AG04450 (cell line): ENCODE measurements around the gene SYMPK. TPM values are rescaled to one million over a fixed set of nuclear protein-coding genes. Genes with fewer than 3 reads are reported as not detected.

Source experiments
- CTCF ChIA-PET: fragments of 300-600, 350-600 bp; formaldehyde crosslinking; extraction: SDS; loops from one replicate; lab custom pipeline; 2022; ENCODE audit warnings: antibody characterized with exemption, inconsistent platforms; lab: Charles Lee
- POLR2A ChIA-PET: fragments of 350-600 bp; formaldehyde crosslinking; extraction: SDS; loops from one replicate; lab custom pipeline; 2021; ENCODE audit warnings: antibody characterized with exemption, inconsistent platforms; lab: Yijun Ruan, JAX
- DNase-seq: peaks from one replicate; pipeline ENCODE4 v3.0.0-alpha.2; 2011; ENCODE audit warnings: low read depth, low spot score
- H3K27ac ChIP-seq: one replicate; pipeline ENCODE4 v1.5.1; 2012; ENCODE audit warnings: low read depth, low read length, control low read depth
- H3K27me3 ChIP-seq: one replicate; pipeline ENCODE4 v1.6.0; 2012; ENCODE audit warnings: low read length; ENCODE audit not compliant: control insufficient read depth, insufficient read depth
- H3K4me3 ChIP-seq: 2 replicates; pipeline ENCODE4 v1.5.1; 2011; ENCODE audit warnings: mild to moderate bottlenecking, low read depth, low read length, control low read depth
- H3K9me3 ChIP-seq: 2 replicates; pipeline ENCODE4 v1.5.1; 2012; ENCODE audit warnings: low read length; ENCODE audit not compliant: control insufficient read depth, insufficient read depth
- polyA plus RNA-seq: library from polyadenylated mRNA; depleted of rRNA; stranded (reverse); fragments of >200 nt; gene quantifications from 2 replicates; pipeline ENCODE4 v1.2.3, GENCODE V29; 2011
- TF ChIP-seq, protein P1 (sequence below): IDR thresholded peaks from 2 replicates; pipeline ENCODE4 v1.5.1; 2011; ENCODE audit warnings: low read depth, low read length, control low read depth, inconsistent platforms

SYMPK gene
- polyA plus RNA-seq, 1 experiment: 63.1 TPM

GRCh38 chr19:45809643-45810159, 53.2 kb downstream of the SYMPK start:
- H3K9me3 ChIP-seq: no peaks in the 10 kb centered on the region; the same call in 1 of the 2 replicates
- H3K27me3 ChIP-seq: no peaks in the 10 kb centered on the region
- peak; percentile 52 for DNase-seq
- ChIA-PET CTCF (interaction anchor here (0.6 to 1.5 kb wide), 2 partner anchors 10 to 39 kb away, joined by 4 to 5 read pairs; no protein-coding TSS in a partner anchor), POLR2A (interaction anchor here (1.0 to 1.7 kb wide), 2 partner anchors 11 to 40 kb away, joined by 7 read pairs; partner anchors contain the start of gene SIX5)
- H3K27ac ChIP-seq: peak overlapping the region; percentile 95
- no peak overlapping the region for H3K4me3 ChIP-seq
- TF ChIP-seq, protein P1, sequence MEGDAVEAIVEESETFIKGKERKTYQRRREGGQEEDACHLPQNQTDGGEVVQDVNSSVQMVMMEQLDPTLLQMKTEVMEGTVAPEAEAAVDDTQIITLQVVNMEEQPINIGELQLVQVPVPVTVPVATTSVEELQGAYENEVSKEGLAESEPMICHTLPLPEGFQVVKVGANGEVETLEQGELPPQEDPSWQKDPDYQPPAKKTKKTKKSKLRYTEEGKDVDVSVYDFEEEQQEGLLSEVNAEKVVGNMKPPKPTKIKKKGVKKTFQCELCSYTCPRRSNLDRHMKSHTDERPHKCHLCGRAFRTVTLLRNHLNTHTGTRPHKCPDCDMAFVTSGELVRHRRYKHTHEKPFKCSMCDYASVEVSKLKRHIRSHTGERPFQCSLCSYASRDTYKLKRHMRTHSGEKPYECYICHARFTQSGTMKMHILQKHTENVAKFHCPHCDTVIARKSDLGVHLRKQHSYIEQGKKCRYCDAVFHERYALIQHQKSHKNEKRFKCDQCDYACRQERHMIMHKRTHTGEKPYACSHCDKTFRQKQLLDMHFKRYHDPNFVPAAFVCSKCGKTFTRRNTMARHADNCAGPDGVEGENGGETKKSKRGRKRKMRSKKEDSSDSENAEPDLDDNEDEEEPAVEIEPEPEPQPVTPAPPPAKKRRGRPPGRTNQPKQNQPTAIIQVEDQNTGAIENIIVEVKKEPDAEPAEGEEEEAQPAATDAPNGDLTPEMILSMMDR: no peak

GRCh38 chr19:45805719-45806118, 57.2 kb downstream of the SYMPK start:
- H3K27me3 ChIP-seq: no peaks in the 10 kb centered on the region
- TF ChIP-seq, protein P1: no peak
- H3K9me3 ChIP-seq: peaks cover 5% of the 10 kb centered on the region; the same call in 1 of the 2 replicates
- ChIA-PET POLR2A (interaction anchor here (0.8 kb wide), 1 partner anchor 13 kb away, joined by 3 read pairs; the partner anchor contains the start of gene DMWD), CTCF (interaction anchor here (1.8 kb wide), 1 partner anchor 11 kb away, joined by 12 read pairs; no protein-coding TSS in a partner anchor)
- DNase-seq: no peak
- H3K27ac ChIP-seq: no peak overlapping the region
- no peak overlapping the region for H3K4me3 ChIP-seq

DNA sequence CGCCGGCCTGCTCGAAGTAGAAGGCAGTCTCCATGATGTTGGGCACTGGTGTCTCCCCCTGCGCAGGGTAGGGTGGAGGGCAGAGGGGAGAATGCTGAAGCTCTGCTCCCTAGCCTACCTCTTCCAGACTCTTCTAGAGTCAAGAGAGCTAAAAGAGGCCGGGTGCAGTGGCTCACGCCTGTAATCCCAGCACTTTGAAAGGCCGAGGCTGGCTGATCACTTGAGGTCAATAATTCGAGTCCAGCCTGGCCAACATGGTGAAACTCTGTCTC, 58.1 kb downstream of the SYMPK start:
- CTCF ChIA-PET: interaction anchor here (0.5 to 1.8 kb wide), 2 partner anchors 12 to 74 kb away, joined by 3 to 12 read pairs; partner anchors contain the start of gene FBXO46

DNA sequence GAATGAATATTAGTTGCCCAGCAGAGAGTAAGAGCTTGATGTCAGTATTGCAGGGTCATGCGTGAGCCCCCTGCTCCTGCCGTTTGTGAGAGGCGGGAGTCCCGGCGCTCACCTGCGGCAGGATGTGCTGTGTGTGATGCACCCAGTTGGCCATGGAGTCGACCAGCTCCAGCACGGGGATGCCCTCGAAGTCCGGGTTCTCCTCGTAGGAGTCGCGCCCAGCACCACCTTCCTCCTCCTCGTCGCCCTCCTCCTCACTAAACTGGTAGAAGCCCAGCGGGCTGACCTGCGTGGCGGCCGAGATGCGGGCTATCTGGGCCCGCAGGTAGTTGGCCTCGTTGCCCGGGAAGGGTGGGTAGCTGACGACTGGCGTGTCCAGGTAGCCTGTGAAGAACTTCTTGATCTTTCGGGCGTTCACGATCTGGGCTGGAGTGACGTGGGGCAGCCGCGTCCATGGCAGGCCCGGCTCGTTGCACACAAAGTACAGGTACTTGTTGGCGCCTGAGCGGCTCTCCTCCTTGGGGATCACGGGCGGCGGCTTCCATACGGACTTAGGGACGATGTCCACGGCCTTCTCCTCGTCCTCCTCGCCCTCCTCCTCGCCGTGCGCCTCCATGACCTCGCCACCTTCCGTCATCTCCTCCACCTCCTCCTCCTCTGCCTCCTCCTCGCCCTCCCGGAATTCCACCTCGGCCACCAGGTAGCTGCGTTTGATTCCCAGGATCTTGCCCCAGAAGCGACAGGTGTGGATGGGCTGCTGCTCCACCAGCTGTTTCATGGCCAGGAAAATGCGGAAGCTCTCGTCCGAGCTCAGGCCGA, 58.6 kb downstream of the SYMPK start:
- POLR2A ChIA-PET: interaction anchor here (0.7 kb wide), 1 partner anchor 16 kb away, joined by 3 read pairs; no protein-coding TSS in a partner anchor

More for the DNA sequence above, 58.1 kb downstream of the SYMPK start:
- TF ChIP-seq, protein P1: no peak
- POLR2A ChIA-PET: no interaction called here
- no peak for DNase-seq
- Histone ChIP-seq H3K27me3 (no peaks in the 10 kb centered on the region), H3K27ac (no peak overlapping the region), H3K9me3 (peaks cover 5% of the 10 kb centered on the region; the same call in 1 of the 2 replicates), H3K4me3 (no peak overlapping the region)

More for the DNA sequence above, 58.6 kb downstream of the SYMPK start:
- DNase-seq: no peak
- Histone ChIP-seq H3K4me3 (no peak overlapping the region), H3K27ac (no peak overlapping the region), H3K27me3 (no peaks in the 10 kb centered on the region), H3K9me3 (peaks cover 5% of the 10 kb centered on the region; the same call in 1 of the 2 replicates)
- TF ChIP-seq, protein P1: no peak
- CTCF ChIA-PET: interaction anchor here (0.5 to 1.8 kb wide), 3 partner anchors 12 to 74 kb away, joined by 3 to 12 read pairs (median 7); partner anchors contain the start of gene FBXO46
